Colonic mucosa (tissue), 4 donors: ENCODE measurements around the gene GCK. TPM values are rescaled to one million over a fixed set of nuclear protein-coding genes. Genes with fewer than 3 reads are reported as not detected.

ENCODE experiments used
- DNase-seq: peaks from one replicate; pipeline ENCODE4 v3.0.0-alpha.2; 2020
- H3K27ac ChIP-seq: fragments of 200-600 bp; one replicate; pipeline ENCODE4 v1.8.0; 2021
- H3K27me3 ChIP-seq: fragments of 200-600 bp; one replicate; pipeline ENCODE4 v1.8.0; 2021
- H3K36me3 ChIP-seq: fragments of 200-600 bp; one replicate; pipeline ENCODE4 v1.8.0; 2021
- H3K4me1 ChIP-seq: fragments of 200-600 bp; one replicate; pipeline ENCODE4 v1.8.0; 2021; ENCODE audit warnings: mild to moderate bottlenecking
- H3K4me3 ChIP-seq: fragments of 200-600 bp; one replicate; pipeline ENCODE4 v1.8.0; 2021
- H3K9ac ChIP-seq, 2 donors: one replicate each; pipeline ENCODE4 v1.7.0; 2013; ENCODE audit warnings: control low read depth in 2 of 2, low read depth in 2 of 2, low read length in 2 of 2
- H3K9me3 ChIP-seq: fragments of 200-600 bp; one replicate; pipeline ENCODE4 v1.8.0; 2021
- intact Hi-C: fragments of 100-400 bp; cut with DNase I; formaldehyde crosslinking; loops from one replicate; pipeline ENCODE4 v1.14.1; 2022
- total RNA-seq, 2 donors: library from RNA; stranded (reverse); fragmentation: NEBNext Ultra II Directional in 1 of 2; extraction: Animal tissue kit (Norgen Biotek cat#: 25700) in 1 of 2; gene quantifications; one replicate each; pipeline ENCODE4 v1.2.1, GENCODE V29; 2021
- TF ChIP-seq, protein P1 (sequence below): fragments of 200-600 bp; IDR thresholded peaks from one replicate; pipeline ENCODE4 v1.8.0; 2022; ENCODE audit warnings: antibody characterized with exemption, mild to moderate bottlenecking
- donor health status: healthy.
- donor health status: DM: no; HTN: no; CAD: no.
- donor health status: DM: no; HTN: no; CAD: no.

Gene GCK
- total RNA-seq, 2 donors from 2014 or later, result 0.17 to 0.19 TPM

DNA sequence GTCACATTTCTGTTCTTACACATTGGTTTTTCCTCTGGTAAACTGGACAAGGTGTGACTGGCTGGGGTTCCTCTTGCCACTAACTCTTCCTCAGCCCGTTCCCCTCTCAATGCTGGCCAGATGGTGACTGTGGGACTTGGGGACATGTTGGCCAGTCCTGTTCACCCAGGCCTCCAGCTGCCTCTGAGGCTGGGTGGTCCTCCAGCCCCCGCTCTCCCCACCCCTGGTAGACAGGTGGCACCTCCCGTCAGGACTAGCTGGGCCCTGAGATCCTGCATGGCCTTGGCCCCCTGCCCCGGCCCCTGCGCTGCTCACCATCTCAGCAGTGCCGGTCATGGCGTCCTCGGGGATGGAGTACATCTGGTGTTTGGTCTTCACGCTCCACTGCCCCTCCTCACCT is 37.3 kb downstream of the GCK start:
- intact Hi-C loops, result no loop called here
- DNase-seq, result no peak
- Histone ChIP-seq H3K4me3 (no peak overlapping the region), H3K4me1 (no peaks in the 10 kb centered on the region), H3K36me3 (no peaks in the 10 kb centered on the region), H3K27ac (no peak overlapping the region), H3K27me3 (no peaks in the 10 kb centered on the region), H3K9ac (no peak overlapping the region), H3K9me3 (no peaks in the 10 kb centered on the region)
- TF ChIP-seq, protein P1, sequence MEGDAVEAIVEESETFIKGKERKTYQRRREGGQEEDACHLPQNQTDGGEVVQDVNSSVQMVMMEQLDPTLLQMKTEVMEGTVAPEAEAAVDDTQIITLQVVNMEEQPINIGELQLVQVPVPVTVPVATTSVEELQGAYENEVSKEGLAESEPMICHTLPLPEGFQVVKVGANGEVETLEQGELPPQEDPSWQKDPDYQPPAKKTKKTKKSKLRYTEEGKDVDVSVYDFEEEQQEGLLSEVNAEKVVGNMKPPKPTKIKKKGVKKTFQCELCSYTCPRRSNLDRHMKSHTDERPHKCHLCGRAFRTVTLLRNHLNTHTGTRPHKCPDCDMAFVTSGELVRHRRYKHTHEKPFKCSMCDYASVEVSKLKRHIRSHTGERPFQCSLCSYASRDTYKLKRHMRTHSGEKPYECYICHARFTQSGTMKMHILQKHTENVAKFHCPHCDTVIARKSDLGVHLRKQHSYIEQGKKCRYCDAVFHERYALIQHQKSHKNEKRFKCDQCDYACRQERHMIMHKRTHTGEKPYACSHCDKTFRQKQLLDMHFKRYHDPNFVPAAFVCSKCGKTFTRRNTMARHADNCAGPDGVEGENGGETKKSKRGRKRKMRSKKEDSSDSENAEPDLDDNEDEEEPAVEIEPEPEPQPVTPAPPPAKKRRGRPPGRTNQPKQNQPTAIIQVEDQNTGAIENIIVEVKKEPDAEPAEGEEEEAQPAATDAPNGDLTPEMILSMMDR, result no peak

DNA sequence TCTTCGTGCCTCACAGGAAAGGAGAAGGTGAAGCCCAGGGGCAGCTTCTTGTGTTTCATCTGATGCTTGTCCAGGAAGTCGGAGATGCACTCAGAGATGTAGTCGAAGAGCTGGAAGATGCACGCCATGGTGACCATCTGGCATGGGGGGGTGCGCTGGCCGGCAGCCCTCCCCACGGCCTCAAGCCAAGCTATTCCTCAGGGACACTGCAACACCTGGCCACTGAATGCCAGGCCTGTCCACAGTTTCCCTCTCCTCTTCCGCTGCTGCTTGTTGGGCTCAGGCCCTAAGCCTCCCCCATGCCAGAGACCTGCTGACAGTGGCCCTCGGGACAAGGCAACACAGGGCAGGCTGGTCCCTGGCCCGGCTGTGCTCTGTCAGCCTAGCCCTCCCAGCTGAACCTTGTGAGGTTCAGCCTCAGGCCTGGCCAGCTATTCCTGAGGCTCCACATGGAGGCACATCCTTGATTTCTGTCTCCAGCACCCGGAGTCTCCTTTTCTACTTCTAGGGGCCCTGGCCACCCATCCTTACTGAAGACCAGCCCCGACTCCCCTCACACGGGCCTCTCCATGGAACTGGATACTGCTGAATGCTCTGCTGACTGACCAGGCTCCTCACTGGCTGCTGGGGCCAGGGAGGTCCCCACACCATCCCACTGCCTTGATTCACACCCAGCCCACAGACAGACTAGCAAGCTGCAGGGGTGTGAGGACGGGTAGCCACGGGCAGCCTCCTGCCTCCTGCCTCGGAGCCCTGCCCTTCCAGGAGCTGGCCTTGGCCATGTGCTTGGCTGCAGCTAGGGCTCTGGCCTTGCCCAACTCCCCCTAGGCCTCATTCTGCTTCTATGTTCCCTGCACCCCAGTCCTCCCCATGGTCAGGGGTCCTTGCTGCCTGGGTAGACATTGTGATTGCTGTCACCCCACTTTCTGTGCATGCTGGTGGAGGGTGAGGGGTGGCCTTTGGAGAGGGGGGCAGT is 38.0 kb downstream of the GCK start:
- DNase-seq, result no peak
- Histone ChIP-seq H3K9me3 (no peaks in the 10 kb centered on the region), H3K9ac (no peak overlapping the region), H3K4me1 (no peaks in the 10 kb centered on the region), H3K27me3 (no peaks in the 10 kb centered on the region), H3K36me3 (no peaks in the 10 kb centered on the region), H3K27ac (no peak overlapping the region), H3K4me3 (no peak overlapping the region)
- TF ChIP-seq, protein P1, result no peak
- intact Hi-C loops, result no loop called here

DNA sequence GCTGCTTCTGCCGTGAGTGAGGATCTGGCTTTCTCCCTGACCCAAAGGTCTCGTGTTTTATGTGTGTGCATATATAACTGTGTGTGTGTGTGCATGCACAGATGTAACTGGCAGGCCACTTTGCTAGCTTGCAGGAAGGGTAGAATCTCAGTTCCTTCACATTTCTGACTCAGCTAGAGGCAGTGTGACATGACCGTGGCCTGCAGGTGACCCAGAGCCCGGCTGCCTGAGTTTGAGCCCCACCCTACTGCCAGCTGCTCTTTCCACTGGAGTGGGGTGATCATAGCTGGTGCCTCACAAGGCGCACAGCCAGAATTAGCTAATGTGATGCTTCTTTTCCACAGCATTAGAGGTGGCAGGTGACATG is 38.8 kb downstream of the GCK start:
- H3K36me3 ChIP-seq, result no peaks in the 10 kb centered on the region
- TF ChIP-seq, protein P1, result no peak
- DNase-seq, result no peak
- H3K27ac ChIP-seq, result no peak overlapping the region
- H3K4me3 ChIP-seq, result no peak overlapping the region
- no peak overlapping the region for H3K9ac ChIP-seq
- intact Hi-C loops, result no loop called here
- no peaks in the 10 kb centered on the region for H3K27me3 ChIP-seq
- no peaks in the 10 kb centered on the region for H3K9me3 ChIP-seq
- H3K4me1 ChIP-seq, result no peaks in the 10 kb centered on the region

DNA sequence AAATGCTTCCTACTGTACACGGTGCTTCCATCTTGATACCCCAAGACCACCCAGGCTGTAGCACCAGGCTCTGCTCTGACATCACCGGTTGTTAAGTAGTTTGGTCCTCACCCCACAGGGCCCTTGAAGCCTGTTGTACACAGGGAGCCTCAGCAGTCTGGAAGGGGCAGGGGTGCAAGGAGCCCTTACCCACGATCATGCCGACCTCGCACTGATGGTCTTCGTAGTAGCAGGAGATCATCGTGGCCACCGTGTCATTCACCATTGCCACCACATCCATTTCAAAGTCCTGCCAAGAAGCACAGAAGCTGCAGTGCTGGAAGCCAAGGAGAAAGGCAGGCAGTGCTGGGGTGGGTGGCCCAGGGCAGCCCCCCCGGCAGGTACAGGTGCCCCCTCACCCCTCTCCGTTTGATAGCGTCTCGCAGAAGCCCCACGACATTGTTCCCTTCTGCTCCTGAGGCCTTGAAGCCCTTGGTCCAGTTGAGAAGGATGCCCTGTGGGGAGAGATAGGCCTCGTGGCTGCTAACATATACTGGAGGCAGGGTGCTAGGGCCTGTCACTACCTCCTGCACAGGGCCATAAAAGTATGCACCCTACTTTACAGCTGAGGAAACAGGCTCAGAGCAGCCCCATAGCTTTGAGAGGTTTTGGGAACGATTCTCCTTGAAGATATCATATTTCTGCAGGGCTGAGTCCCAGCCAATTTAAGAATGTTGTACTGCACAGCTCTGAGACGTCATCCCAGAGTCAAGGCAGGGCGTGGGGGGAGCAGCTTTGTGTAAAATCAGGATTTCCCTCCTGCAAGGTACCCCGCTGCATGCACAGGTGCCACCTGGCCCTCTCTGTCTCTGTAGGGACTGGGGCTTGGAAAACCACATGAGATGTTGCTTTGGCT is 39.4 kb downstream of the GCK start:
- no peak overlapping the region for H3K9ac ChIP-seq
- H3K36me3 ChIP-seq, result no peaks in the 10 kb centered on the region
- no peak overlapping the region for H3K27ac ChIP-seq
- TF ChIP-seq, protein P1, result no peak
- H3K9me3 ChIP-seq, result no peaks in the 10 kb centered on the region
- no peaks in the 10 kb centered on the region for H3K27me3 ChIP-seq
- intact Hi-C loops, result no loop called here
- H3K4me1 ChIP-seq, result no peaks in the 10 kb centered on the region
- DNase-seq, result no peak
- no peak overlapping the region for H3K4me3 ChIP-seq

DNA sequence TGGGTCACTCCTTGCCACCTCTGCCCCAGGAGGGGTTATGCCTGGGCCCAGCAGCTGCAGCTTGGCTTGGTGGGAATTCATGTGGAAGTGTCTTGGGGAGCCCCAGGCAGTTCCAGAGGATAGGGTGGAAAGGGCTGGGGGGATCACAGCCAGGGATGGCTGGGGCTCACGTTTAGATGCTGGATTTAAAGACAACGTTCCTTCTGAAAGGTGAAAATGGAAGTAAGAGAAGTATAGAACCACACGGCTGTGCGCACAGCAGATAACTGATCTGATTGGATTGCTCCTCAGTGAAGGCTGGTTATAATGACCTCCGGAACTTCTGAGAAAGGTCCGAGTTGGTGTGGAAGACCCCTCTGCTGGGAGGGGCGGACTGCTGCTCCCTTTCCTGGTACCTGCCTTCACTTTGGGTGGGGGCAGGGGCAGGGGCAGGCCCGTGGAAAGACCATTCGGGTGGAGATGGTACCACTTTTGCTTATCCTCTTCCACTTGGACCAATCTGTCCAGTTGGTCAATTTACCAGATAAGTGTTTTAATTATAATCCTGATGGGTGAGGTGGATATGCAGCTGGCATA is 40.2 kb downstream of the GCK start:
- Histone ChIP-seq H3K27ac (no peak overlapping the region), H3K27me3 (no peaks in the 10 kb centered on the region), H3K9me3 (no peaks in the 10 kb centered on the region), H3K4me3 (no peak overlapping the region), H3K4me1 (no peaks in the 10 kb centered on the region), H3K9ac (no peak overlapping the region), H3K36me3 (no peaks in the 10 kb centered on the region)
- intact Hi-C loops, result no loop called here
- TF ChIP-seq, protein P1, result no peak
- no peak for DNase-seq
